Measurements from ENCODE around the gene LAMC2. TPM values are rescaled to one million over a fixed set of nuclear protein-coding genes. Genes with fewer than 3 reads are reported as not detected.

Gene LAMC2
- total RNA-seq, 1 donor from 2014 or later, result 1.1 TPM

GRCh38 chr1:183230413-183230812 is 44.3 kb downstream of the LAMC2 start:
- no peak for TF ChIP-seq CTCF (IDR thresholded peaks at IDR 0.05)
- H3K27me3 ChIP-seq, result no peaks in the 10 kb centered on the region
- no peak overlapping the region for H3K4me3 ChIP-seq
- no peaks in the 10 kb centered on the region for H3K9me3 ChIP-seq
- H3K27ac ChIP-seq, result no peak overlapping the region
- H3K4me1 ChIP-seq, result peaks cover 0 to 8% of the 10 kb centered on the region in 2 donors
- DNase-seq (ENCODE audit: low spot score in 2 of 2), result no peak
- intact Hi-C loops (cut with DNase I), result loop anchor here (5.0 kb wide), 1 partner anchor 83 kb away; no protein-coding TSS in a partner anchor
- no peaks in the 10 kb centered on the region for H3K36me3 ChIP-seq

DNA sequence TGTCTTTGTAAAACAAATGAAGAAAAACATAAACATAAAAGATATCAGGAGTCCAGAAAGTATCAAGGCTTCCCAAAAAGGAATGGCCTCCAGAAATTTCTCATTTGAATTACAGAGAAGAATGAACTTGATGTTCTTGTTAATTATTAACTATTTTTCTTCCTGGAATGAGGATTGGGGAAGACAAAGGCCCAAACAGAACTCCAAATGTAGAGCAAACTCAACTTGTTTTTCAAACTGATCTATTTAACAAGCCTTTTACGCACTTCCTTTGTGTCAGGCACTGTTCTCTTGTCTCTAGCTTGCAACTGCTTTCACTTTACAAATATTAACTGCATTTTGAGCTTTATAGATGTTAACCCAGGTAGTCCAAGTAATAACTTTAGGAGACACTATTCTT is 45.5 kb downstream of the LAMC2 start:
- Histone ChIP-seq H3K4me1 (peaks cover 0 to 11% of the 10 kb centered on the region in 2 donors), H3K9me3 (no peaks in the 10 kb centered on the region), H3K36me3 (no peaks in the 10 kb centered on the region), H3K27me3 (no peaks in the 10 kb centered on the region), H3K4me3 (no peak overlapping the region), H3K27ac (no peak overlapping the region)
- intact Hi-C loops (cut with DNase I), result loop anchor here (5.0 kb wide), 1 partner anchor 84 kb away; no protein-coding TSS in a partner anchor
- no peak for TF ChIP-seq CTCF (IDR thresholded peaks at IDR 0.05)
- DNase-seq (ENCODE audit: low spot score in 2 of 2), result no peak

DNA sequence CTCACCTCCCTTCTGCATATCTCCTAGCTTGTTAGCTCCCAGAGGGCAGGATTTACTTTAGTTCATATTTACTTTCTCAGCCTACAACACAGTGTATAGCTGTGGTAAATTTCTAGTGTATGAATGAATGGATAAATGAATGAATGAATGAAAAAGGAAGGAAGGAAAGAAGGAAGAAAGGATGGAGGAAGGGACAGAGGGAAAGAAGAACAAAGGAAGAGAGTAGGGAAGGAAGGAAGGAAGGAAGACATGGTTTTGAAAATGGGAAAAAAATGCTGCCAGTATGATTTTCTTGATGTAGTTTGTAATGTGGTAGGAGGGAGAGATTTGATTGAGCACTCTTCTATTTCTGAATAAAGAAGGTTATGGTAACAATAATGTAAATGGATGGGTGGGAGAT is 47.0 kb downstream of the LAMC2 start:
- H3K36me3 ChIP-seq, result no peaks in the 10 kb centered on the region
- no peaks in the 10 kb centered on the region for H3K9me3 ChIP-seq
- peaks cover 0 to 11% of the 10 kb centered on the region in 2 donors for H3K4me1 ChIP-seq
- no peak for TF ChIP-seq CTCF (IDR thresholded peaks at IDR 0.05)
- no peak overlapping the region for H3K27ac ChIP-seq
- no peaks in the 10 kb centered on the region for H3K27me3 ChIP-seq
- intact Hi-C loops (cut with DNase I), result loop anchor here (5.0 kb wide), 1 partner anchor 86 kb away; no protein-coding TSS in a partner anchor
- no peak for DNase-seq (ENCODE audit: low spot score in 2 of 2)
- no peak overlapping the region for H3K4me3 ChIP-seq

GRCh38 chr1:183234660-183235476 is 48.8 kb downstream of the LAMC2 start:
- Histone ChIP-seq H3K36me3 (no peaks in the 10 kb centered on the region), H3K9me3 (no peaks in the 10 kb centered on the region), H3K4me1 (peaks cover 0 to 11% of the 10 kb centered on the region in 2 donors), H3K4me3 (peak overlapping the region; percentile 60 to 62), H3K27ac (peak overlapping the region; percentile 77), H3K27me3 (no peaks in the 10 kb centered on the region)
- TF ChIP-seq CTCF (IDR thresholded peaks at IDR 0.05), result peak in 2 of 3 experiments; percentile 65 to 71
- peak; percentile 45 to 88 for DNase-seq (ENCODE audit: low spot score in 2 of 2)
- intact Hi-C loops (cut with DNase I), result loop anchor here (2.0 to 5.0 kb wide), 5 partner anchors 54 to 273 kb away; partner anchors contain the start of gene LAMC1

DNA sequence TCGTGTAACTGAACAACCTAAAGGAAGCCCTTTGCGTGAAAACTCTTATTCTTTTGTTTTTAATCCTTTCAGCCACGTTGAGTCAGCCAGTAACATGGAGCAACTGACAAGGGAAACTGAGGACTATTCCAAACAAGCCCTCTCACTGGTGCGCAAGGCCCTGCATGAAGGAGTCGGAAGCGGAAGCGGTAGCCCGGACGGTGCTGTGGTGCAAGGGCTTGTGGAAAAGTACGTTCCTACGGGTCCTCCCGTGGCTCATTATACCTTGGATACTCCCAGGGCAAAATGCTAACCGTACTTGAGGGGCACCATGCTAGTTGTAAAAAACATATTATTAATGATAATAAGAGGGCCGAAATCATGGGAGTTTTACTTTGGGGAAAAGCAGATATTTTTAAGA is 49.4 kb downstream of the LAMC2 start:
- H3K4me3 ChIP-seq, result peak overlapping the region; percentile 60 to 62
- TF ChIP-seq CTCF (IDR thresholded peaks at IDR 0.05), result no peak

More for the DNA sequence above, 49.4 kb downstream of the LAMC2 start:
- intact Hi-C loops (cut with DNase I), result loop anchor here (2.0 to 5.0 kb wide), 4 partner anchors 55 to 273 kb away; partner anchors contain the start of gene LAMC1
- Histone ChIP-seq H3K27me3 (no peaks in the 10 kb centered on the region), H3K9me3 (no peaks in the 10 kb centered on the region), H3K36me3 (no peaks in the 10 kb centered on the region), H3K4me1 (peaks cover 0 to 11% of the 10 kb centered on the region in 2 donors), H3K27ac (peak overlapping the region; percentile 77)
- DNase-seq (ENCODE audit: low spot score in 2 of 2), result no peak

All from ascending aorta (tissue), 2 donors.